Endothelial cell of umbilical vein (primary cell): ENCODE measurements around the gene BBLN.

ENCODE experiments used
- EZH2 ChIP-seq: IDR thresholded peaks from 2 replicates; pipeline ENCODE4 v1.6.1; 2012; ENCODE audit warnings: borderline replicate concordance, low read depth, mild to moderate bottlenecking, moderate library complexity, low read length, inconsistent platforms; ENCODE audit not compliant: severe bottlenecking
- JUN ChIP-seq: IDR thresholded peaks from 2 replicates; pipeline ENCODE4 v1.6.1; 2011; ENCODE audit warnings: borderline replicate concordance, low read depth; ENCODE audit not compliant: insufficient read length, insufficient read depth
- MYC ChIP-seq: IDR thresholded peaks from one replicate; pipeline ENCODE4 v1.6.1; 2011; ENCODE audit warnings: mild to moderate bottlenecking, low read depth, low read length
- POLR2A ChIP-seq: IDR thresholded peaks from 2 replicates; pipeline ENCODE4 v1.6.1; 2012; ENCODE audit warnings: low read depth, mild to moderate bottlenecking, control low read depth, low read length
- POLR2AphosphoS5 ChIP-seq: IDR thresholded peaks from 2 replicates; pipeline ENCODE4 v1.6.1; 2012; ENCODE audit warnings: low read depth, mild to moderate bottlenecking, control low read depth, low read length, moderate library complexity; ENCODE audit not compliant: insufficient read depth
- TF ChIP-seq, protein P1 (sequence below), 2 donors: IDR thresholded peaks; 1 replicate in 1 of 2; 2 replicates in 1 of 2; pipeline ENCODE4 v1.5.1; 2011; ENCODE audit warnings: low read length in 2 of 2, mild to moderate bottlenecking in 2 of 2, moderate library complexity in 2 of 2, control low read depth in 1 of 2, inconsistent platforms in 1 of 2, low read depth in 1 of 2; ENCODE audit not compliant: insufficient read depth in 1 of 2; ENCODE audit errors: extremely low read depth in 1 of 2

DNA sequence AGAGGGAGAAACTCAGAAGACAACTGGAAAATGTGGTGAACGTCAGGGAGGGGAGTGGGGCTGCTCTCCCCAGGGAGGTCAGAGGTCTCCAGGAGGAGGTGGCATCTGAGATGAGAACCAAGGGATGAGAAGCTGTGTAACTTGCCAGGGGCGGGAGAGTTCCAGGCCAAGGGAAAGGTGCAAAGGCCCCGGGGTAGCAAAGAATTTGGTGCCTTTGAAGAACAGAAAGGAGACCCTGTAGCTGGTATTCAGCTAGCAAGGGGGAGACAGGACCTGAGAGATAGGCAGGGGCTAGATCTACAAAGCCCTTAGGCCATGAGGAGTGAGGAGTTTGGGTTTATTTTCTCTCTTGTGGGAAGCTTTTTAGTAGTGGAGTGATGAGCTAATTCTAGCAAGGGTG, 46.4 kb downstream of the BBLN start:
- TF ChIP-seq, protein P1, sequence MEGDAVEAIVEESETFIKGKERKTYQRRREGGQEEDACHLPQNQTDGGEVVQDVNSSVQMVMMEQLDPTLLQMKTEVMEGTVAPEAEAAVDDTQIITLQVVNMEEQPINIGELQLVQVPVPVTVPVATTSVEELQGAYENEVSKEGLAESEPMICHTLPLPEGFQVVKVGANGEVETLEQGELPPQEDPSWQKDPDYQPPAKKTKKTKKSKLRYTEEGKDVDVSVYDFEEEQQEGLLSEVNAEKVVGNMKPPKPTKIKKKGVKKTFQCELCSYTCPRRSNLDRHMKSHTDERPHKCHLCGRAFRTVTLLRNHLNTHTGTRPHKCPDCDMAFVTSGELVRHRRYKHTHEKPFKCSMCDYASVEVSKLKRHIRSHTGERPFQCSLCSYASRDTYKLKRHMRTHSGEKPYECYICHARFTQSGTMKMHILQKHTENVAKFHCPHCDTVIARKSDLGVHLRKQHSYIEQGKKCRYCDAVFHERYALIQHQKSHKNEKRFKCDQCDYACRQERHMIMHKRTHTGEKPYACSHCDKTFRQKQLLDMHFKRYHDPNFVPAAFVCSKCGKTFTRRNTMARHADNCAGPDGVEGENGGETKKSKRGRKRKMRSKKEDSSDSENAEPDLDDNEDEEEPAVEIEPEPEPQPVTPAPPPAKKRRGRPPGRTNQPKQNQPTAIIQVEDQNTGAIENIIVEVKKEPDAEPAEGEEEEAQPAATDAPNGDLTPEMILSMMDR (IDR thresholded peaks at IDR 0.05; ENCODE audit: extremely low read depth in 1 of 2, insufficient read depth in 1 of 2, low read depth in 1 of 2, low read length in 2 of 2), result no peak
- TF ChIP-seq JUN, result no peak
- TF ChIP-seq EZH2, result no peak
- no peak for TF ChIP-seq POLR2AphosphoS5
- TF ChIP-seq POLR2A, result no peak
- TF ChIP-seq MYC, result no peak
